Stimulated activated CD8-positive, alpha-beta memory T cell treated with anti-CD3 and anti-CD28 coated beads, Interleukin-15, amount 100 ng/mL, for 24 hours (primary cell): ENCODE data around the gene WDR5.

Source experiments
- DNase-seq: peaks from one replicate; pipeline ENCODE4 v3.0.0-alpha.2; 2020; ENCODE audit warnings: low read depth

The WDR5 gene

GRCh38 chr9:134189470-134190231 lies 53.8 kb downstream of the WDR5 start:
- DNase-seq, result no peak

- DNase-seq, result no peak
Measured at GRCh38 chr9:134190232-134191121, 54.6 kb downstream of the WDR5 start.

- DNase-seq, result no peak
Measured at GRCh38 chr9:134191455-134192209, 55.8 kb downstream of the WDR5 start.

GRCh38 chr9:134192311-134192950 lies 56.5 kb downstream of the WDR5 start:
- DNase-seq, result no peak

GRCh38 chr9:134192951-134193731 lies 57.3 kb downstream of the WDR5 start:
- no peak for DNase-seq

DNA sequence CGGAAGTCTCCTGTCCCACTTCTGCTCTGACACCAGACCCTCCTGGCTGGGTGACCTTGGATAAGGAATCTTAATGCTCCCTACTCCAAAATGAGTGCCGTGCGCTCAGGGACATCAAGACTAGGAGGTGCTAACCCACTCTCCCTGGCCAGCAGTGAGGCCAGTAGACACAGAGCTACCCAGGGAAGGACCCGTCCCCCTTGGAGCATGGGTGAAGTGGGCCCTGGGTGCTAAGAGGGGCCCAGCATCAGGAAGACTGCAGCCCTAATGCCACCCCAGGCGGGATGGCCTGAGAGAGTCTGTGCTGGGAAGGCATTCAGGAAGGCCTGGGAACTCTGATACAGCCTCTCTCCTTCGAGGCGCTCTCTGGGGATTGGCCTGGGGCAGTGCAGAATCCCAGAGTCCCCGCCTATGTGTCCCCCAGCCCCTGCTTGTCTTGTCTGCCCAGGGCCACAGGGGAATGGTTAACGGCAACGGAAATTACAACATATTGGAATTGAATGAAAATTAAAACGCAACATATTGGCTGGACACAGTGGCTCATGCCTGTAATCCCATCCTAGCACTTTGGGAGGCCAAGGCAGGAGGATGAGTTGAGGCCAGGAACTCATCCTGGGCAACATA lies 58.1 kb downstream of the WDR5 start:
- no peak for DNase-seq

- no peak for DNase-seq
Measured at GRCh38 chr9:134195558-134195957, 59.7 kb downstream of the WDR5 start.

DNA sequence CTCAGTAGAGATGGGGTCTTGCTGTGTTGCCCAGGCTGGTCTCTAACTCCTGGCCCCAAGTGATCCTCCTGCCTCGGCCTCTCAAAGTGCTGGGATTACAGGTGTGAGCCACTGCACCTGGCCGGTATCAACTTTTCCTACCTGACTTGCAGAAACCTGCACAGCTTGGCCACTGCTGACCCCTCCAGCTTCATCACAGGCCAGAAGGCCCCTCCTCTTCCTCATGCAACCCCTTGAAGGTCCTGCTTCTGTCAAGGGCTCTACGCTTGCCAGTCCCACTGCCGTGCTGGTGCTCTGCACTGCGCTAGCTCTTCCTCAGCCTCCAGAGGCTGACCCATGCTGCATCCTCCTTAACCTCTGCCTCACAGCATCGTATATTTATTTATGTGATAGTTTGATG lies 61.0 kb downstream of the WDR5 start:
- DNase-seq, result no peak

DNA sequence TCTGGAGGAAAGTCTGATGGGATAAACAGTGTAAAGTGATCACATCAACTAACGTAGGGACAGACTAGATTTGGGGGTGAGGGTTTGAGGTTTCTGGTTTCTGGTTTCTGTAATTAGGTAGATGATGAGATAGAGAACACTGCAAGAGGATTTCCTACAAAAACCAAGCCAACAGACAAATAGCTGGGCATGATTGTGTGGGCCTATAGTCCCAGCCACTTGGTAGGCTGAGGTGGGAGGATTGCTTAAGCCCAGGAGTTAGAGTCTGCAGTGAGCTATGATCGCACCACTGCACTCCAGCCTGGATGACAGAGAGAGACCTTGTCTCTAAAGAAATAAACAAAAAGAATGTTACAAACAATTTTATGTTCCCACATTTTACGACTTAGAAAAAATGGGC lies 62.9 kb downstream of the WDR5 start:
- DNase-seq, result no peak

GRCh38 chr9:134200730-134201129 lies 64.8 kb downstream of the WDR5 start:
- no peak for DNase-seq

DNA sequence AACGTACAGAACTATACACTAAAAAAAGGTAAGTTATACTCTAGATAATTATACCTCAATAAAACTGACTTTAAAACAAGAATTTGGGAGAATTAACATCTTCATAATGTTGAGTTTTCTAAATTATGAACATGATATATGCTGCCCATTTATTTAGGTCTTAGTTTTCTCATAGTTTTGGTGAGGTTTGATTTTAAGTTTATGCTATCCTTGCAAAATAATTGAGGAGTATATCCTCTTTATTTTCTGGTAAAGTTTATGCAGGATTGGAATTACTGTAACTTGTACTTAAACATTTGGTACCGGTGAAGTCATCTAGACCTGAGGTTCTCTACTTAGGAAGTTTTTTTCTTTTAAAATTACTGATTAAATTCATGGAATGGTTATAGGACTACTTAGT lies 67.3 kb downstream of the WDR5 start:
- DNase-seq, result no peak

DNA sequence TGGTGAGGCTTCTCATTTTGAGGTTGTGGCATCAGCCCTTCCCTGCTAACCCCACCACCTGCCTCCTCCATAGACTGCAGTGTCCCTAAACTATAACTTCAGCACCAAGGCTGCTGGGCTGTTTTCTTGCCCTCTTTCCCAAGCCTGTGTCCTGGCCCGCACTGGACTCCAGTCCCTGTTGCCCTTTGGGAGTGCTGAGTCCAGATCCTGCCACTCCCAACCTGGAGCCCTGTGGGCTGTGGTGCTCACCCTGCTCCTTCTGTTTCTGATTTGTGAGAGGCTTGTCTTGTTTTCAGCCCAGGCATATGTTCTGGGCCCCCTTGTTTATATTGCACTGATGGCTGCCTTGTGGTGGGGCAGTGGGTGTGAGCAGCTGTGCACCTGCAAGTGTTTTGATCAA lies 68.2 kb downstream of the WDR5 start:
- DNase-seq, result no peak

GRCh38 chr9:134204991-134205578 lies 69.2 kb downstream of the WDR5 start:
- no peak for DNase-seq

GRCh38 chr9:134205672-134206310 lies 69.9 kb downstream of the WDR5 start:
- no peak for DNase-seq

DNA sequence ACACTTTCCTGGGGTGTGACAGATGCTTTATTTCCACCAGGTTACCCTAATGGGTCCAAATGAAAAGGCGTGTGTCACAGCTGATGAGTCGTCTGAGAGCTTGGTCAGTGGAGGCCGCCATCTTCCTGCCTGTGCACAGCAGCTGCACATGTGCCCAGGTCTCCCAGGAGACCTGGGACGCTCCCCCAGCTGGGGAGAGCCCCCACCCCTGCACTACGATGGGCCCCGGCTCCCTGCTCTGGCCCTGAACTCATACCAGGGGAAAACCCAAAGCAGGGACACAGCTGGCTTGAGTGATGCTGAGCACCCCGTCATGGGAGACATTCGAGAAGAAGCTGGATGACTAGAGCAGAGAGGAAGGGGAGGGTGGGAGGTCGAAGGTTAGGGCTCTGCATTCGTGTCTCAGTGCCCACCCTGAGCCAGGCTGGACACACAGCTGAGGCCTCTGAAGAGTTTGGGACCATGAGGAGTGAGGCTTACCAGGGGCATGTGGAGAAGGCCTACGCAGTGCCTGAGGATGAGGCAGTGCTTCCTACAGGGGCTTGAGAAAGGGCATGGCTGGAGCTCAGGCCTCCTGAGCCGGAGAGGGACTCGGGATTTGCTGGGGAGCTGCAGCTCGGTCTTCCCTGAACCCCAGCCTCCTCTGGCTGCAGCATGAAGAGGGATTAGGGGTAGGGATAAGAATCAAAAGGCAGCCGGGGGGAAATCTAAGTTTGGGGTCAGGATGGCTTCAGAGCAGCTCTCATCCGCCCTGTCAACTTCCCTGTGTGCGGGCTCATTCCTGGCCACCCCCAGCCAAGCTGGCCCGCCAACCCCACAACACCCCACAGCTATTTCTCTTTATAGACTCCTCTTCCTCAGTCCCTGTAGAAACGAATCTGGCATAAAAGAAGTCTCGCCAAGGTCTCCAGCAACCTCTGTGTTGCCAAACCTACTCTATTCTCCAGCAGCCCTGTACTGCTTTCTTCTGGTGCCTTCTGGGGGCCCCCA lies 70.7 kb downstream of the WDR5 start:
- DNase-seq, result no peak

DNA sequence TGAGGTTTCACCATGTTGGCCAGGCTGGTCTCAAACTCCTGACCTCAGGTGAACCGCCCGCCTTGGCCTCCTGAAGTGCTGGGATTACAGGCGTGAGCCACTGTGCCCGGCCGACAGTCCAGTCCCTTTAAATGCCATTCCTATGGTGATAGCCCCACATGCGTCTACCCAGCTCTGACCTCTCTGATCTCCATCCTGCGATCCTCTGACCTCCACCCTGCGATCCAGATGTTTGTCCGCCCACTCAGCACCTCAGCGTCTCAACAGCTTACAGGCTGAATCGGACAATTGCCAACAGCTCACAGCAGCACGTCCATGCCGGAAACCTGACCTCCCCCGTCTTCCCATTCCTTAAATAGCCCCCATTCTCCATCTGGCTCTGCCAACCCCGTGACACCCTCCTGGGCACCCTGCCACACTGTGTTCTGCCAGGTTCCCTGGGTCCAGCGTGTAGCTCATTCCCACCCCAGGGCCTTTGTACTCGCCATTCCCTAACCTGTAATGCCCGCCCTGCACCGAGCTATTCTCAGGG lies 72.5 kb downstream of the WDR5 start:
- DNase-seq, result no peak

DNA sequence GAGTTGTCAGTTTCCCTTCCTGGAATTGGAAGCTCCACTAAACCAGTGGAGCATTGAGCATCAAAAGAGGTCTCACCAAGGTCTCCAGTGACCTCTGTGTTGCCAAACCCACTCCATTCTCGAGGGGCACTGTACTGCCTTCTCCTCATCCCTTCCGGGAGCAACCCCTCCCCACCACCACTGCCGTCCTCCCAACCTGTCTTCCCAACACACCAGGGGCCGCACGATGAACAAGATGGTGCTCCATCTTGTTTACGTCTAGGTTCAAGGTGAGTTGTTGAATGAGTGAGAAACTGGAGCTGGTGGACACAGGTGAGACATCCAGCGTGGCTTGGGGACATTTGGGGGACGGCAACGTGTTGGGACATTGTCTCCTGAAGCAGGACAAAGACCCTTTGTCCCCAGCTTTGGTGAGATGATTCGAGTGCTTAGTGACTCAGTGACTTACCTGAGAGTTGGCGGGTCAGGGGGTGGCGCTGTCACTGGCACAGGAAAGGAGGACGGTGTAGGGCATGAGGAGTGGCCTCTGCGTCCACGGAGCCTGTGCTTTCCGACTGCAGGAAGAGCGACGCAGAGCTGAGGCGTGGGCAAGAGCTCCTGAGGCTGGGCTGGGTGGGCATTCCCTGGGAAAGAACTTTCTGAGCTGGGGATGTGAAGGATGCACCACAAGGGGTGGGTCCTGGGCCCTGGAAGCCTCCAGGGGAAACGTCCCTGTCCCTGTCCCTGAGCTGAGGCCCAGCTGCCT lies 73.3 kb downstream of the WDR5 start:
- no peak for DNase-seq
